ENCODE data around the gene EPAS1. TPM values are rescaled to one million over a fixed set of nuclear protein-coding genes. Genes with fewer than 3 reads are reported as not detected.
A peak's percentile ranks its signal among the peaks of the same experiment; 100 is the strongest.

Gene EPAS1
- polyA plus RNA-seq, 1 of the 3 experiments (the other 2 are of a cell fraction) = 69.2 TPM

- WGBS (ENCODE audit: low lambda C conversion rate) = 86% methylated on average over 7 of the region's 16 CpGs
- Histone ChIP-seq H3K79me2 (ENCODE audit: insufficient read depth) (no peaks in the 10 kb centered on the region), H3K9me3 (no peaks in the 10 kb centered on the region), H4K20me1 (ENCODE audit: insufficient read depth) (no peaks in the 10 kb centered on the region), H3K9ac (no peak overlapping the region), H3K4me1 (ENCODE audit: control insufficient read depth in 1 of 2, insufficient read depth in 2 of 2, low read depth in 1 of 2, low read length in 1 of 2) (peaks cover 0 to 51% of the 10 kb centered on the region in 2 experiments; a peak in 2 of 4 replicates), H3K9me2 (no peaks in the 10 kb centered on the region), H3F3A (replicated peaks; ENCODE audit: insufficient read depth) (no peaks in the 10 kb centered on the region), H3K4me3 (ENCODE audit: low read depth in 2 of 2, low read length in 1 of 2) (no peak overlapping the region), H3K4me2 (no peak overlapping the region), H3K27ac (ENCODE audit: low read depth in 2 of 2, low read length in 1 of 2) (peak overlapping the region in 1 of 2 experiments; percentile 98; a peak in 1 of 4 replicates), H2AFZ (ENCODE audit: low read depth) (no peak overlapping the region), H3K27me3 (ENCODE audit: insufficient read depth) (no peaks in the 10 kb centered on the region), H3K36me3 (replicated peaks in 1 of 2; ENCODE audit: control insufficient read depth in 1 of 2, insufficient read depth in 2 of 2, low read length in 1 of 2) (peaks cover 66 to 95% of the 10 kb centered on the region in 2 experiments)
- CTCF ChIA-PET = interaction anchor here (1.2 to 4.3 kb wide), 9 partner anchors 11 to 385 kb away, joined by 3 to 20 read pairs (median 7); no protein-coding TSS in a partner anchor
- TF ChIP-seq SMC3 (IDR thresholded peaks at IDR 0.05; ENCODE audit: low read depth, low read length) (no peak), MAX (IDR thresholded peaks at IDR 0.05; ENCODE audit: low read depth) (no peak)
- no peak for DNase-seq
- POLR2A ChIA-PET = interaction anchor here (0.8 kb wide), 2 partner anchors 8 to 12 kb away, joined by 3 read pairs; no protein-coding TSS in a partner anchor
These were observed 80.7 kb downstream of the EPAS1 start for GRCh38 chr2:46377666-46378560.

- H3K4me1 ChIP-seq (ENCODE audit: control insufficient read depth in 1 of 2, insufficient read depth in 2 of 2, low read depth in 1 of 2, low read length in 1 of 2) = peaks cover 0 to 49% of the 10 kb centered on the region in 2 experiments; a peak in 1 of 4 replicates
- H2AFZ ChIP-seq (ENCODE audit: low read depth) = no peak overlapping the region
- peak overlapping the region in 1 of 2 experiments; percentile 72; a peak in 1 of 4 replicates for H3K27ac ChIP-seq (ENCODE audit: low read depth in 2 of 2, low read length in 1 of 2)
- no peaks in the 10 kb centered on the region for H3K9me3 ChIP-seq
- no peaks in the 10 kb centered on the region for H3K79me2 ChIP-seq (ENCODE audit: insufficient read depth)
- H3F3A ChIP-seq (replicated peaks; ENCODE audit: insufficient read depth) = no peaks in the 10 kb centered on the region
- H3K36me3 ChIP-seq (replicated peaks in 1 of 2; ENCODE audit: control insufficient read depth in 1 of 2, insufficient read depth in 2 of 2, low read length in 1 of 2) = peaks cover 59 to 95% of the 10 kb centered on the region in 2 experiments
- H3K4me2 ChIP-seq = no peak overlapping the region
- POLR2A ChIA-PET = interaction anchor here (0.8 kb wide), 2 partner anchors 9 to 12 kb away, joined by 3 read pairs; no protein-coding TSS in a partner anchor
- no peak overlapping the region for H3K9ac ChIP-seq
- CTCF ChIA-PET = interaction anchor here (0.8 to 4.3 kb wide), 10 partner anchors 11 to 385 kb away, joined by 3 to 20 read pairs (median 6); no protein-coding TSS in a partner anchor
- 81% methylated on average over 3 of the region's 3 CpGs for WGBS (ENCODE audit: low lambda C conversion rate)
- H3K4me3 ChIP-seq (ENCODE audit: low read depth in 2 of 2, low read length in 1 of 2) = no peak overlapping the region
- H3K9me2 ChIP-seq = no peaks in the 10 kb centered on the region
- TF ChIP-seq MAX (IDR thresholded peaks at IDR 0.05; ENCODE audit: low read depth) (no peak), JUND (IDR thresholded peaks at IDR 0.05) (no peak), CTCF (IDR thresholded peaks at IDR 0.05) (no peak), EZH2phosphoT487 (IDR thresholded peaks at IDR 0.05; ENCODE audit: borderline replicate concordance, low read depth) (no peak), EP300 (IDR thresholded peaks at IDR 0.05; ENCODE audit: borderline replicate concordance in 1 of 2, low read depth in 1 of 2, low read length in 1 of 2) (no peak), TEAD4 (IDR thresholded peaks at IDR 0.05; ENCODE audit: borderline replicate concordance, insufficient read depth) (no peak)
- H4K20me1 ChIP-seq (ENCODE audit: insufficient read depth) = no peaks in the 10 kb centered on the region
- H3K27me3 ChIP-seq (ENCODE audit: insufficient read depth) = no peaks in the 10 kb centered on the region
- no peak for DNase-seq
These were observed 81.4 kb downstream of the EPAS1 start for GRCh38 chr2:46378616-46379015.
